GM12878 (cell line): Measurements from ENCODE around the gene ABCB4. TPM values are rescaled to one million over a fixed set of nuclear protein-coding genes. Genes with fewer than 3 reads are reported as not detected.

ENCODE experiments used
- ATAC-seq: fragments of 200-7000 bp; cut with Tn5 transposase; 3 replicates; pipeline ENCODE4 v1.9.1; 2020; ENCODE audit warnings: mild to moderate bottlenecking, moderate library complexity
- BruUV-seq: library from RNA; stranded (reverse); fragments of 400-500 nt; replicated peaks from 2 replicates; lab custom pipeline; 2021; lab: Mats Ljungman, UMichigan
- CTCF ChIA-PET: fragments of 300-600 bp; sonication (Branson Sonifier 250); formaldehyde crosslinking; extraction: SDS; loops from one replicate; lab custom pipeline; 2021; ENCODE audit warnings: inconsistent platforms; lab: Yijun Ruan, JAX
- POLR2A ChIA-PET: fragments of 350-600 bp; formaldehyde crosslinking; extraction: SDS; loops from one replicate; lab custom pipeline; 2021; ENCODE audit warnings: inconsistent platforms; lab: Charles Lee
- RAD21 ChIA-PET: fragments of 300-600 bp; sonication (Branson Sonifier 250); formaldehyde crosslinking; loops from one replicate; lab custom pipeline; 2023; ENCODE audit warnings: antibody characterized with exemption; ENCODE audit not compliant: unreplicated experiment; lab: Charles Lee
- SMC1A ChIA-PET: fragments of 300-600 bp; sonication (Branson Sonifier 250); formaldehyde crosslinking; loops from one replicate; lab custom pipeline; 2023; ENCODE audit not compliant: unreplicated experiment, uncharacterized antibody; lab: Charles Lee
- DNase-seq: peaks from one replicate; pipeline ENCODE4 v3.0.0-alpha.2; 2011; ENCODE audit warnings: low read depth, low spot score
- FAIRE-seq: peaks from 3 replicates; lab custom pipeline; 2011; peaks lifted over from hg19 to GRCh38; lab: Jason Lieb, UNC
- H2AFZ ChIP-seq: 2 replicates; pipeline ENCODE4 v1.6.0; 2011; ENCODE audit warnings: low read depth, low read length, control low read depth; ENCODE audit not compliant: control insufficient read depth
- H3K27ac ChIP-seq: 2 replicates; pipeline ENCODE4 v1.5.1; 2011; ENCODE audit warnings: control low read depth; ENCODE audit not compliant: control insufficient read depth, insufficient read depth
- H3K27me3 ChIP-seq, 2 experiments: replicated peaks in 1 of 2; 2 replicates each; pipeline versions ENCODE4 v1.6.0 to v1.6.1; 2011; ENCODE audit warnings: low read length in 1 of 2; ENCODE audit not compliant: control insufficient read depth in 2 of 2, insufficient read depth in 2 of 2
- H3K36me3 ChIP-seq, 2 experiments: 2 replicates each; pipeline ENCODE4 v1.5.1; 2011; ENCODE audit warnings: low read length in 1 of 2; ENCODE audit not compliant: control insufficient read depth in 2 of 2, insufficient read depth in 2 of 2
- H3K4me1 ChIP-seq: 2 replicates; pipeline ENCODE4 v1.6.1; 2011; ENCODE audit warnings: mild to moderate bottlenecking, low read length, moderate library complexity, mixed read lengths; ENCODE audit not compliant: control insufficient read depth, insufficient read depth
- H3K4me2 ChIP-seq: 2 replicates; pipeline ENCODE4 v1.6.0; 2011; ENCODE audit warnings: control low read depth; ENCODE audit not compliant: control insufficient read depth, insufficient read depth
- H3K4me3 ChIP-seq: fragments of 200-600 bp; sonication (generic); 2 replicates; pipeline ENCODE4 v1.5.1; 2016
- H3K79me2 ChIP-seq: 2 replicates; pipeline ENCODE4 v1.6.0; 2011; ENCODE audit warnings: low read length; ENCODE audit not compliant: control insufficient read depth, insufficient read depth
- H3K9ac ChIP-seq: 2 replicates; pipeline ENCODE4 v1.8.0; 2011; ENCODE audit warnings: low read length, control low read depth, mixed read lengths; ENCODE audit not compliant: control insufficient read depth, insufficient read depth
- H3K9me3 ChIP-seq: replicated peaks from 3 replicates; pipeline ENCODE4 v1.5.1; 2011; ENCODE audit warnings: mild to moderate bottlenecking, low read length; ENCODE audit not compliant: control insufficient read depth, insufficient read depth
- H4K20me1 ChIP-seq: 2 replicates; pipeline ENCODE4 v1.6.0; 2011; ENCODE audit not compliant: control insufficient read depth, insufficient read depth
- BACH1 ChIP-seq: fragments of 450-650 bp; IDR thresholded peaks from 2 replicates; pipeline ENCODE4 v1.6.1; 2017; ENCODE audit warnings: mild to moderate bottlenecking, borderline replicate concordance
- BRCA1 ChIP-seq: IDR thresholded peaks from 2 replicates; pipeline ENCODE4 v1.6.1; 2011; ENCODE audit warnings: low read depth, low read length, improper control_type of control experiment
- RBBP5 ChIP-seq: fragments of 200-600 bp; sonication (generic); conservative IDR thresholded peaks from 2 replicates; pipeline ENCODE4 v1.6.1; 2016
- RELB ChIP-seq: fragments of 450-650 bp; IDR thresholded peaks from 2 replicates; pipeline ENCODE4 v1.6.1; 2017; ENCODE audit warnings: low read depth, mild to moderate bottlenecking, moderate library complexity
- WGBS: methylation state at CpG from one replicate; pipeline ENCODE4 v1.1.6; 2016; ENCODE audit warnings: low lambda C conversion rate; ENCODE audit not compliant: insufficient replicate concordance, insufficient coverage; ENCODE audit errors: missing lambda C conversion rate; 5-methylcytosine and 5-hydroxymethylcytosine counted together
- in situ Hi-C: fragments of 300-500 bp; cut with MboI; formaldehyde crosslinking; loops from 9 replicates; pipeline ENCODE4 v1.14.3; 2018; ENCODE audit warnings: mixed read lengths
- intact Hi-C: fragments of 100-400 bp; cut with micrococcal nuclease; formaldehyde crosslinking; loops from one replicate; pipeline ENCODE4 v1.14.2; 2022; ENCODE audit not compliant: unreplicated experiment
- polyA plus RNA-seq, 11 experiments: library from polyadenylated mRNA; depleted of rRNA in 4 of 11; unstranded in 6 of 11; stranded (reverse) in 5 of 11; fragments of >200 nt; fragmentation: Nextera tagmentation in 4 of 11; fragmentation: Illumina TruSeq in 1 of 11; extraction: Ambion mirVana in 4 of 11; extraction: Trizol in 1 of 11; gene quantifications; 1 replicate in 1 of 11; 2 replicates in 10 of 11; pipeline versions ENCODE4 v1.2.1 to v1.2.3, GENCODE V29; 2011 to 2016; ENCODE audit warnings: inconsistent platforms in 2 of 11, missing spikeins in 2 of 11, low read depth in 1 of 11
- total RNA-seq, 4 experiments: library from RNA; depleted of rRNA in 3 of 4; stranded (reverse); fragments of >200 nt in 3 of 4; fragmentation: Illumina TruSeq in 1 of 4; extraction: Trizol in 1 of 4; gene quantifications; 2 replicates each; pipeline versions ENCODE4 v1.2.1 to v1.2.3, GENCODE V29; 2013 to 2021
- TF ChIP-seq, protein P1 (sequence below): fragments of 150-350 bp; IDR thresholded peaks from 2 replicates; pipeline ENCODE4 v1.6.1; 2016; ENCODE audit warnings: low read depth, low read length

The ABCB4 gene
- total and polyA plus RNA-seq, 10 of the 15 experiments (the other 5 are each of a cell fraction or from before 2014, with no cell fraction given) = 1.9 to 8.3 (median 4.4) TPM

DNA sequence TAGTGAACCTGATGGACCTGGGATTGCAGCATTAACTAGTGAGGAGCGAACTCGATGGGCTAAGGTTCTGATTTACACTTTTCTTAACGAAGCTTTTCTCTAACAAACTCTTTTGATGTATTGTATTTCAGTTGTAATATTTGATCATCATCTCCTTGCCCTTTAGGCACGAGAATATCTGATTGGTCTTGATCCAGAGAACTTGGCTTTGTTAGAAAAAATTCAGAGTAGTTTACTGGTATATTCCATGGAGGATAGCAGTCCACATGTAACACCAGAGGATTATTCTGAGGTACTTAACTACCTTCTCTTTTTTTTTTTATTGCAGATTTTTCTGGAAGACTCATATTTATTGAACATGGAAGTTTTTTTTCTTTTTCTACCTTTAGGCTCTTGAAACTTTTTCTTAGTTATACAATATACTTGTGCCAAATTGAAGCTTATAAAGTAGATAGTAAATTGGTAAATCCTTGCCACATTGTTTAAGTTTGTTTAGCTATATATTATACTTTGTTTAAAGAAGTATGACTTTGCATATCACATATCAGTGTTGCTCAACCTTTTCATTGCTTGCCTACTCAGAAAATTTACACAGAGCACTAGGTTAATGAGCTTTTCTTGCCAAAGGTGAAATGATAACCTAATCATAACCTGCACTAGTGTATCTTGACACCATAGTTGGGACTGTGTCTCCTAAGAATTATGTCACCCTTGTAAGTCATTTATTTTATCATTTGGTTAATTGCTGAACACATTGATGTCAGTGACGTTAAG lies 99.6 kb downstream of the ABCB4 start:
- intact Hi-C loops = no loop called here
- FAIRE-seq (no peak), ATAC-seq (no peak), DNase-seq (no peak)
- Histone ChIP-seq H2AFZ (no peak overlapping the region), H3K27ac (no peak overlapping the region), H3K27me3 (no peaks in the 10 kb centered on the region), H3K9me3 (no peaks in the 10 kb centered on the region), H3K4me3 (no peak overlapping the region), H4K20me1 (no peaks in the 10 kb centered on the region), H3K4me2 (no peak overlapping the region), H3K36me3 (no peaks in the 10 kb centered on the region), H3K9ac (no peak overlapping the region), H3K79me2 (no peaks in the 10 kb centered on the region), H3K4me1 (no peaks in the 10 kb centered on the region)
- no peak for TF ChIP-seq RELB
- TF ChIP-seq RBBP5 = no peak
- TF ChIP-seq BRCA1 = no peak
- ChIA-PET POLR2A (no interaction called here), RAD21 (no interaction called here), SMC1A (interaction anchor here (2.0 kb wide), 1 partner anchor 15 kb away, joined by 7 read pairs; no protein-coding TSS in a partner anchor), CTCF (interaction anchor here (0.6 kb wide), 1 partner anchor 756 kb away, joined by 3 read pairs; no protein-coding TSS in a partner anchor)
- in situ Hi-C loops = no loop called here
- BruUV-seq = no TSS peak
- 86% methylated on average over 5 of the region's 5 CpGs for WGBS

- 97% methylated on average over 1 of the region's 1 CpG for WGBS
- Histone ChIP-seq H2AFZ (no peak overlapping the region), H3K9me3 (no peaks in the 10 kb centered on the region), H3K79me2 (no peaks in the 10 kb centered on the region), H4K20me1 (no peaks in the 10 kb centered on the region), H3K27ac (no peak overlapping the region), H3K36me3 (no peaks in the 10 kb centered on the region), H3K9ac (no peak overlapping the region), H3K27me3 (no peaks in the 10 kb centered on the region), H3K4me3 (no peak overlapping the region), H3K4me2 (no peak overlapping the region), H3K4me1 (no peaks in the 10 kb centered on the region)
- RAD21 ChIA-PET = no interaction called here
- intact Hi-C loops = no loop called here
- DNase-seq (no peak), ATAC-seq (no peak), FAIRE-seq (no peak)
- SMC1A ChIA-PET = no interaction called here
- no TSS peak for BruUV-seq
- POLR2A ChIA-PET = no interaction called here
- in situ Hi-C loops = no loop called here
- CTCF ChIA-PET = no interaction called here
- peak; percentile 52; the same call in 1 of the 2 replicates for TF ChIP-seq BACH1
- TF ChIP-seq, protein P1, sequence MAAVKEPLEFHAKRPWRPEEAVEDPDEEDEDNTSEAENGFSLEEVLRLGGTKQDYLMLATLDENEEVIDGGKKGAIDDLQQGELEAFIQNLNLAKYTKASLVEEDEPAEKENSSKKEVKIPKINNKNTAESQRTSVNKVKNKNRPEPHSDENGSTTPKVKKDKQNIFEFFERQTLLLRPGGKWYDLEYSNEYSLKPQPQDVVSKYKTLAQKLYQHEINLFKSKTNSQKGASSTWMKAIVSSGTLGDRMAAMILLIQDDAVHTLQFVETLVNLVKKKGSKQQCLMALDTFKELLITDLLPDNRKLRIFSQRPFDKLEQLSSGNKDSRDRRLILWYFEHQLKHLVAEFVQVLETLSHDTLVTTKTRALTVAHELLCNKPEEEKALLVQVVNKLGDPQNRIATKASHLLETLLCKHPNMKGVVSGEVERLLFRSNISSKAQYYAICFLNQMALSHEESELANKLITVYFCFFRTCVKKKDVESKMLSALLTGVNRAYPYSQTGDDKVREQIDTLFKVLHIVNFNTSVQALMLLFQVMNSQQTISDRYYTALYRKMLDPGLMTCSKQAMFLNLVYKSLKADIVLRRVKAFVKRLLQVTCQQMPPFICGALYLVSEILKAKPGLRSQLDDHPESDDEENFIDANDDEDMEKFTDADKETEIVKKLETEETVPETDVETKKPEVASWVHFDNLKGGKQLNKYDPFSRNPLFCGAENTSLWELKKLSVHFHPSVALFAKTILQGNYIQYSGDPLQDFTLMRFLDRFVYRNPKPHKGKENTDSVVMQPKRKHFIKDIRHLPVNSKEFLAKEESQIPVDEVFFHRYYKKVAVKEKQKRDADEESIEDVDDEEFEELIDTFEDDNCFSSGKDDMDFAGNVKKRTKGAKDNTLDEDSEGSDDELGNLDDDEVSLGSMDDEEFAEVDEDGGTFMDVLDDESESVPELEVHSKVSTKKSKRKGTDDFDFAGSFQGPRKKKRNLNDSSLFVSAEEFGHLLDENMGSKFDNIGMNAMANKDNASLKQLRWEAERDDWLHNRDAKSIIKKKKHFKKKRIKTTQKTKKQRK = no peak
Observed at GRCh38 chr7:87370660-87371180, 104.8 kb downstream of the ABCB4 start.
